Measurements from ENCODE around the gene ADAMTS17. TPM values are rescaled to one million over a fixed set of nuclear protein-coding genes. Genes with fewer than 3 reads are reported as not detected.

Gene ADAMTS17
- polyA plus RNA-seq, 3 donors from 2014 or later = 0.27 to 0.53 TPM; not detected in 1

DNA sequence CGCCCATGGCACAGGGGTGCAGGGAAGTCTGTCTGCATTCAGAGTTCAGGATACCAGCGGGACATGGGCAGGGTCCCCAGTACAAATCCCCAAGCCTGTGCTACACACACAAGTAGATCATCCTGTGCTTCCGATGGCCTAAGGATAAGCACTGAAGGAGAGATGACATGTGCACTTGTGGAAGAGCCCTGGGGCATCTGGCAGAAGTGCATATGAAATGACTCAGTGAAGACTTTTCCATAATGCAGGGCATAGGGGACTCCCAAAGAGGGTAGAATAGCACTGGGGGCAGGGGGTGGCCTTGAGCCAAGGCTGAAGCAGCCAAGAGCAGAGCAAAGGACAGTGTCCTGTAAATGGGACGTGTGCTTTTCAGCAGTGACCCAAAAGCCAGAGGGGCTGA lies 22.9 kb downstream of the ADAMTS17 start:
- Mint-ChIP-seq H3K4me3 (no peak overlapping the region), H3K27ac (no peak overlapping the region), H3K9me3 (peaks cover 0 to 2% (median 0%) of the 10 kb centered on the region in 6 donors), H3K27me3 (ENCODE audit: low read depth in 3 of 3) (peaks cover 0 to 5% (median 4%) of the 10 kb centered on the region in 3 donors), H3K36me3 (peaks cover 0 to 4% (median 0%) of the 10 kb centered on the region in 3 donors), H3K4me1 (no peaks in the 10 kb centered on the region)
- no peak for DNase-seq

- DNase-seq = no peak
- Mint-ChIP-seq H3K4me1 (no peaks in the 10 kb centered on the region), H3K27ac (no peak overlapping the region), H3K36me3 (no peaks in the 10 kb centered on the region), H3K27me3 (ENCODE audit: low read depth in 3 of 3) (peaks cover 0 to 9% (median 2%) of the 10 kb centered on the region in 3 donors), H3K9me3 (peaks cover 0 to 2% (median 0%) of the 10 kb centered on the region in 6 donors), H3K4me3 (no peak overlapping the region)
Observed at GRCh38 chr15:100314809-100315400, 26.9 kb downstream of the ADAMTS17 start.

DNA sequence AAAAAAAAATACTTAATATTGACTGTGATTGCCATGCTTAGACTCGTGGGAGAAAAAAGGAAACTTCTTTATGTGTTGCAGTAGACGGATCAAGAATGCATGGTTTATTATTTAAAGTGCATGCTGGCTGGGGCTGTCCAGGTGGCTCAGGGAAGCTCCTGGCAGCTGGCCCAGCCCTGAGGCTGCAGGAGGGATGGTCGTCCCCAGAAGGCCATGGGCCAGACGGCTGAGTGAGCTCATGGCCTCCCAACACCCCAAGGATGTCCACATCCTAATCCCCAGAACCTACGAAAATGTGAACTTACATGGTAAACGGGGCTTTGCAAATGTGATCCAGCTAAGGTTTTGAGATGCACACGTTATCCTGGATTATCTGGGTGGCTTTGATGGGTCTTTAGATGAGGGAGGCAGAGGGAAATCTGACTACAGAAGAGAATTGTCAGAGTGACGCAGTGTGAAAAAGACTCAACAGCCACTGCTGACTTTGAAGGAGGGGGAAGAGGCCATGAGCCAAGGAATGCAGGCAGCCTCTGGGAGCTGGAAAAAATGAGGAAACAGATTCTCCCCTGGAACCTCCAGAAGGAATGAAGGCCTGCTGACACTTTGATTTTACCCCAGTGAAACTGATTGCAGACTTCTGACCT lies 29.8 kb downstream of the ADAMTS17 start:
- H3K27ac Mint-ChIP-seq = no peak overlapping the region
- no peaks in the 10 kb centered on the region for H3K9me3 Mint-ChIP-seq
- H3K36me3 Mint-ChIP-seq = no peaks in the 10 kb centered on the region
- H3K4me1 Mint-ChIP-seq = no peaks in the 10 kb centered on the region
- no peak for DNase-seq
- H3K27me3 Mint-ChIP-seq (ENCODE audit: low read depth in 3 of 3) = peaks cover 2 to 13% (median 3%) of the 10 kb centered on the region in 3 donors
- no peak overlapping the region for H3K4me3 Mint-ChIP-seq

DNA sequence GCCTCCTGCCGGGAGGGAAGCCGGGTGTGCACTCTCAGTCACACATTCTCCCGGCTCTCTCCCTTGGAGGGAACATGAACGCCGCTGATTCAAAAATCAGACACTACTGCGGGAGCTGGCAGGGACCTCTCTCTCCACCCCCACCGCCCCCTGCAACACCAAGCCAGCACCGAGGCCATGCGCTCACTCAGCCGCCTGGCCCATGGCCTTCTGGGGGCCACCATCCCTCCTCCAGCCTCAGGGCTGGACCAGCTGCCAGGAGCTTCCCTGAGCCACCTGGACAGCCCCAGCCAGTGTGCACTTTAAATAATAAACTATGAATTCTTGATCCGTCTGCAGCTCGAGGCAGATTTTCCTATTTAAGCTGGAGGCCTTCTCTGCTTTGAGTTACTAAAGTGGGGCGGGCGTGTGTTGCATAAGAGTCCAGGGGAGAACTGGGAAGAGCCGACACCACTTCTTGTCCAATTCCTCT lies 30.6 kb downstream of the ADAMTS17 start:
- H3K4me3 Mint-ChIP-seq = no peak overlapping the region
- no peak for DNase-seq
- no peaks in the 10 kb centered on the region for H3K9me3 Mint-ChIP-seq
- H3K4me1 Mint-ChIP-seq = no peaks in the 10 kb centered on the region
- no peak overlapping the region for H3K27ac Mint-ChIP-seq
- H3K36me3 Mint-ChIP-seq = no peaks in the 10 kb centered on the region
- H3K27me3 Mint-ChIP-seq (ENCODE audit: low read depth in 3 of 3) = peaks cover 2 to 13% (median 3%) of the 10 kb centered on the region in 3 donors

GRCh38 chr15:100310513-100311153 lies 31.1 kb downstream of the ADAMTS17 start:
- Mint-ChIP-seq H3K27ac (no peak overlapping the region), H3K36me3 (no peaks in the 10 kb centered on the region), H3K27me3 (ENCODE audit: low read depth in 3 of 3) (peaks cover 2 to 13% (median 3%) of the 10 kb centered on the region in 3 donors), H3K4me3 (no peak overlapping the region), H3K9me3 (no peaks in the 10 kb centered on the region), H3K4me1 (no peaks in the 10 kb centered on the region)
- DNase-seq = no peak

DNA sequence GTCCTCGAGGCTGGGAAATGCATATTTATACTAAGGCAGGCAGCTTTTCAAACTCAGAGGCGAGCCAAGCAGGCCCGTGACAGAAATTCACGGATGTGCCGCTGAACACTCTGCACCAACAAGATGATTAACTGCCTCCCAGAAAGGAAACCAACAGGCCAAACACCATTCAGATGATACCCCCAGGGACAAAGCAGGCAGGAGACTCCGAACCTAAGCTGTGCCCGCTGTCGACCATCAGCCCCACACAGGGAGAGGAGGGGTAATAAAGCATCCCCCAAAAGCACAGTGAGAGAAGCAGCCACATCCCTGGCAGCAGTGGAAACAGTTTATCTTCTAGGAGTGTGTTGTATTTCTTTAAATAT lies 31.8 kb downstream of the ADAMTS17 start:
- no peak overlapping the region for H3K4me3 Mint-ChIP-seq
- no peaks in the 10 kb centered on the region for H3K9me3 Mint-ChIP-seq
- no peaks in the 10 kb centered on the region for H3K36me3 Mint-ChIP-seq
- H3K4me1 Mint-ChIP-seq = no peaks in the 10 kb centered on the region
- no peak overlapping the region for H3K27ac Mint-ChIP-seq
- DNase-seq = no peak
- H3K27me3 Mint-ChIP-seq (ENCODE audit: low read depth in 3 of 3) = peaks cover 2 to 13% (median 3%) of the 10 kb centered on the region in 3 donors

GRCh38 chr15:100309109-100310040 lies 32.4 kb downstream of the ADAMTS17 start:
- Mint-ChIP-seq H3K36me3 (no peaks in the 10 kb centered on the region), H3K27me3 (ENCODE audit: low read depth in 3 of 3) (peaks cover 0 to 13% (median 3%) of the 10 kb centered on the region in 3 donors)

DNA sequence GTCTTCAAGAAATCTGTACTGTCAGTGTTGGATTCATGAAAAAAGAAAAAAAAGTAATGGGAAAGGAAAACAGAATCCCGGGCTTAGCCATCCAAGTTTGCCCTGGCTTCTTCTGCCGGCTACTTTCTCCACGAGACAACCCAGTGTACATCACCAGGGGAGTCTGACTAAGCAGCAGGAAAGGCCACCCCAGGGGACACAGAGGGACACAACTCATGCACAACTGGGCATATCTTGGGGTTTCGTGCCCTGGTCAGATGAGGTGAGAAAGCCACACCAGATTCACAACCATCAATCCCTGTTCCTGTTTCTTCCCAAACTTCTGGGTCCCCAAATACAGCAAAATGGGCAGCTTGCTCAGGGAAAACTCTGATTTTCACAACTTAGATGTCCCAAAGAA lies 33.2 kb downstream of the ADAMTS17 start:
- H3K27ac Mint-ChIP-seq = no peak overlapping the region
- DNase-seq = no peak

More at GRCh38 chr15:100309109-100310040, 32.4 kb downstream of the ADAMTS17 start:
- DNase-seq = no peak
- Mint-ChIP-seq H3K4me1 (no peaks in the 10 kb centered on the region), H3K9me3 (no peaks in the 10 kb centered on the region), H3K4me3 (no peak overlapping the region), H3K27ac (no peak overlapping the region)

DNA sequence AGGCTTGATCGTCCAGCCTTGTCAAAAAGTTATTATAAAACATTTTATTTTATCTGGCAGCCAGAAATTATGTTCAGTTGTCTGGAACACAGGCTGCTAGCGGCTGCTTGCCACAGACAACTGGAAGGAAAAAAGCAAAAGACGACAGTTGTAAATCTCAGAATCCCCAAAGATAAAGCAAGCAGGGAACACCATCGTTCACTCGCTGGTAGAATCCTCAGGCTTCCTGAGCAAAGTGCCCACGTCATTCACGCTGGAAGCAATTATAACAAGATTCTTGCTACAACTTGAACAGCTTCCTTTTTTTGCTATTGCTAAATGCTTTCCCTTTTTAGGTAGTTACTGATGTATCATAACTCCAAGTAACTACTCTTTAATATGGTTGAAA lies 33.6 kb downstream of the ADAMTS17 start:
- Mint-ChIP-seq H3K36me3 (no peaks in the 10 kb centered on the region), H3K4me3 (no peak overlapping the region), H3K4me1 (no peaks in the 10 kb centered on the region), H3K9me3 (no peaks in the 10 kb centered on the region), H3K27me3 (ENCODE audit: low read depth in 3 of 3) (peaks cover 0 to 13% (median 3%) of the 10 kb centered on the region in 3 donors), H3K27ac (no peak overlapping the region)
- DNase-seq = no peak

More for the DNA sequence above, 33.2 kb downstream of the ADAMTS17 start:
- Mint-ChIP-seq H3K27me3 (ENCODE audit: low read depth in 3 of 3) (peaks cover 0 to 13% (median 3%) of the 10 kb centered on the region in 3 donors), H3K36me3 (no peaks in the 10 kb centered on the region), H3K4me3 (no peak overlapping the region), H3K9me3 (no peaks in the 10 kb centered on the region), H3K4me1 (no peaks in the 10 kb centered on the region)

GRCh38 chr15:100307241-100308212 lies 34.2 kb downstream of the ADAMTS17 start:
- no peak overlapping the region for H3K27ac Mint-ChIP-seq
- peaks cover 0 to 11% (median 3%) of the 10 kb centered on the region in 3 donors for H3K27me3 Mint-ChIP-seq (ENCODE audit: low read depth in 3 of 3)
- DNase-seq = no peak
- H3K4me3 Mint-ChIP-seq = no peak overlapping the region
- no peaks in the 10 kb centered on the region for H3K36me3 Mint-ChIP-seq
- no peaks in the 10 kb centered on the region for H3K9me3 Mint-ChIP-seq
- H3K4me1 Mint-ChIP-seq = no peaks in the 10 kb centered on the region

GRCh38 chr15:100306098-100306497 lies 35.7 kb downstream of the ADAMTS17 start:
- no peak for DNase-seq
- no peak overlapping the region for H3K4me3 Mint-ChIP-seq
- H3K36me3 Mint-ChIP-seq = no peaks in the 10 kb centered on the region
- no peaks in the 10 kb centered on the region for H3K4me1 Mint-ChIP-seq
- peaks cover 0 to 10% (median 3%) of the 10 kb centered on the region in 3 donors for H3K27me3 Mint-ChIP-seq (ENCODE audit: low read depth in 3 of 3)
- H3K27ac Mint-ChIP-seq = no peak overlapping the region
- peaks cover 0 to 6% (median 4%) of the 10 kb centered on the region in 6 donors for H3K9me3 Mint-ChIP-seq

DNA sequence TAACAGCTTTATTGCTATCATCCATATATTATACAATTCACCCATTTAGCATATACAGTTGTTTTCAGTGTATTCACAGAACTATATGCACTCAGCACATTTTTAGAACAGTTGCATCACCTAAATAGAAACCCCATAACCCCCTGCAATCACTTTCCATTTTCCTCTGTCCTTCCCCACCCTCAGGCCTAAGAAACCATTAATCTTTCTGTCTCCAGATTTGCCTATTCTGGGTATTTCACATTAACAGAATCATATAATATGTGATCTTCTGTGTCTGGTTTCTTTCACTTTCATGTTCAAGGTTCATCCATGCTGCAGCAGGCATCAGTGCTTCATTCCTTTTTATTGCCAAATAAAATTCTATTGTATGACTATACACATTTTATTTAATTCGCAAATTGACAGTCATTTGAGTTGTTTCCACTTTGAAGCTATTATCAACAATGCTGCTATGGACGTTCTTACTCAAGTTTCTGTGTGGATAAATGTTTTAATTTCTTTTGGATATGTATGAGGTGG lies 39.8 kb downstream of the ADAMTS17 start:
- Mint-ChIP-seq H3K4me1 (no peaks in the 10 kb centered on the region), H3K27me3 (ENCODE audit: low read depth in 3 of 3) (peaks cover 0 to 2% (median 0%) of the 10 kb centered on the region in 3 donors), H3K9me3 (peaks cover 2 to 13% (median 10%) of the 10 kb centered on the region in 6 donors), H3K27ac (no peak overlapping the region), H3K4me3 (no peak overlapping the region), H3K36me3 (peaks cover 4 to 7% (median 5%) of the 10 kb centered on the region in 3 donors)
- no peak for DNase-seq

Data from immature natural killer cell (primary cell).